ENCODE measurements around the gene PAM. TPM values are rescaled to one million over a fixed set of nuclear protein-coding genes. Genes with fewer than 3 reads are reported as not detected.

The PAM gene
- total and polyA plus RNA-seq, 2 of the 8 experiments (the other 6 are each of a cell fraction or from before 2014, with no cell fraction given): 30.4 to 67.8 TPM

DNA sequence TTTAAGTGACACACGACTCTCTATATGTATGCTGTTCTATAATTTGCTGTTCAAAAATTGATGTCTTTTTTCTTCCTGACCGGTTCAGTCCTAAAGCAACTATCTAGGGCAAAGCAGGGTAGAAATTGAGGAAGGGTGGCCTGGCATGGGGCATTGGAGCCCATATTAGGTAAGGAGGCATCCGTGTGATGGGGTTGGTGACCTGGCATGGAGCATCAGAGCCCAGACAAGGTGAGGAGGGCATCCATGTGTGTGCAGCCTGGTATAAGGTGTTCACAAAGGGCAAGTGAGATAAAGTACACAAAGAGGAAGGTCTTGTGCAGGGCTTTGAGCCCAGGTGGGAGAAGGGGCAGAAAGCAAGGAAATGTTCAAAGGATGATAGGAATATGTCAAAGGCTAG is 104.9 kb downstream of the PAM start:
- FAIRE-seq (no peak), DNase-seq (ENCODE audit: low read depth in 1 of 2, low spot score in 2 of 2) (no peak)
- 93% methylated on average over 3 of the region's 3 CpGs; no CpG with 5 or more reads in 1 of the 2 experiments for WGBS, 2 experiments (ENCODE audit: extremely low coverage in 1 of 2, insufficient coverage in 1 of 2, insufficient read length in 1 of 2, insufficient replicate concordance in 2 of 2, low coverage in 1 of 2, low lambda C conversion rate in 2 of 2, missing lambda C conversion rate in 1 of 2)
- H3K14ac ChIP-seq (ENCODE audit: insufficient read length): no peak overlapping the region
- H2AFZ ChIP-seq (ENCODE audit: low read length): no peak overlapping the region
- ChIA-PET CTCF (ENCODE audit: partially characterized antibody) (interaction anchor here (0.7 to 1.0 kb wide), 2 partner anchors 9 to 145 kb away, joined by 3 read pairs; no protein-coding TSS in a partner anchor), POLR2A (ENCODE audit: partially characterized antibody) (no interaction called here)
- H3K23me2 ChIP-seq (ENCODE audit: low read depth, low read length): no peaks in the 10 kb centered on the region
- no peak overlapping the region for H3K4me3 ChIP-seq (ENCODE audit: extremely low read depth in 1 of 4, insufficient read depth in 2 of 4, low read depth in 3 of 4, low read length in 4 of 4)
- peak; percentile 66; the same call in 1 of the 2 replicates for TF ChIP-seq YY1 (IDR thresholded peaks at IDR 0.05; ENCODE audit: low read depth, low read length)
- no peak for TF ChIP-seq RXRA (IDR thresholded peaks at IDR 0.05; ENCODE audit: insufficient read depth, low read depth, low read length)
- no peak overlapping the region for H3K4ac ChIP-seq (replicated peaks; ENCODE audit: insufficient read length, low read depth, low read length)
- no peaks in the 10 kb centered on the region for H3K79me2 ChIP-seq (ENCODE audit: control insufficient read depth in 1 of 2, insufficient read depth in 2 of 2, low read length in 2 of 2)
- H2AK5ac ChIP-seq (ENCODE audit: low read depth, low read length): no peak overlapping the region
- no peak overlapping the region for H3K4me2 ChIP-seq (ENCODE audit: insufficient read depth in 1 of 2, low read depth in 2 of 2, low read length in 2 of 2)
- 0 out of 2 replicates have a peak overlapping the region, but pooled peaks have one; percentile 29 for H2BK12ac ChIP-seq (ENCODE audit: low read depth, low read length)
- H4K8ac ChIP-seq (ENCODE audit: extremely low read depth, insufficient read depth, low read length): no peak overlapping the region
- no peaks in the 10 kb centered on the region for H3K36me3 ChIP-seq (ENCODE audit: control insufficient read depth in 2 of 4, insufficient read depth in 4 of 4, low read length in 3 of 4)
- no peak overlapping the region for H4K91ac ChIP-seq (replicated peaks; ENCODE audit: insufficient read length, low read length)
- H3K79me1 ChIP-seq (ENCODE audit: low read depth, low read length): no peaks in the 10 kb centered on the region
- no peak overlapping the region for H3K23ac ChIP-seq (ENCODE audit: insufficient read length)
- H4K20me1 ChIP-seq (replicated peaks in 1 of 2; ENCODE audit: control insufficient read depth in 1 of 2, insufficient read depth in 2 of 2, low read length in 2 of 2): no peaks in the 10 kb centered on the region
- no peak overlapping the region for H3K9ac ChIP-seq (replicated peaks in 1 of 4; ENCODE audit: extremely low read depth in 1 of 4, low read depth in 3 of 4, low read length in 3 of 4)
- peak overlapping the region; percentile 22; the same call in 1 of the 2 replicates for H2BK5ac ChIP-seq (ENCODE audit: low read depth, low read length)
- no peaks in the 10 kb centered on the region for H3K9me3 ChIP-seq (ENCODE audit: insufficient read depth in 2 of 2, low read depth in 1 of 2, low read length in 1 of 2)
- H2BK120ac ChIP-seq (replicated peaks; ENCODE audit: low read depth, low read length): no peak overlapping the region
- no peak overlapping the region for H3K18ac ChIP-seq (ENCODE audit: extremely low read depth, low read length)
- H4K5ac ChIP-seq (ENCODE audit: insufficient read length, low read depth, low read length): no peak overlapping the region
- H2BK15ac ChIP-seq (ENCODE audit: low read length): peak overlapping the region; percentile 76; the same call in 1 of the 2 replicates
- H3K27me3 ChIP-seq (replicated peaks in 1 of 4; ENCODE audit: control insufficient read depth in 3 of 4, extremely low read depth in 1 of 4, insufficient read depth in 3 of 4, low read length in 3 of 4): peaks cover 0 to 1% (median 0%) of the 10 kb centered on the region in 4 experiments; a peak in 1 of 7 replicates
- no peak overlapping the region for H3K56ac ChIP-seq (replicated peaks; ENCODE audit: insufficient read length, low read depth, low read length)
- H3K4me1 ChIP-seq (replicated peaks in 1 of 4; ENCODE audit: control insufficient read depth in 3 of 4, insufficient read depth in 4 of 4, low read length in 3 of 4): peaks cover 0 to 10% (median 2%) of the 10 kb centered on the region in 4 experiments; a peak in 1 of 7 replicates
- H2BK20ac ChIP-seq (ENCODE audit: low read length): no peak overlapping the region
- H3K27ac ChIP-seq (ENCODE audit: low read depth, low read length): no peak overlapping the region

All from H1 (cell line).